Measurements from ENCODE around the gene RAD51D.
A peak's percentile ranks its signal among the peaks of the same experiment; 100 is the strongest.

RAD51D gene

DNA sequence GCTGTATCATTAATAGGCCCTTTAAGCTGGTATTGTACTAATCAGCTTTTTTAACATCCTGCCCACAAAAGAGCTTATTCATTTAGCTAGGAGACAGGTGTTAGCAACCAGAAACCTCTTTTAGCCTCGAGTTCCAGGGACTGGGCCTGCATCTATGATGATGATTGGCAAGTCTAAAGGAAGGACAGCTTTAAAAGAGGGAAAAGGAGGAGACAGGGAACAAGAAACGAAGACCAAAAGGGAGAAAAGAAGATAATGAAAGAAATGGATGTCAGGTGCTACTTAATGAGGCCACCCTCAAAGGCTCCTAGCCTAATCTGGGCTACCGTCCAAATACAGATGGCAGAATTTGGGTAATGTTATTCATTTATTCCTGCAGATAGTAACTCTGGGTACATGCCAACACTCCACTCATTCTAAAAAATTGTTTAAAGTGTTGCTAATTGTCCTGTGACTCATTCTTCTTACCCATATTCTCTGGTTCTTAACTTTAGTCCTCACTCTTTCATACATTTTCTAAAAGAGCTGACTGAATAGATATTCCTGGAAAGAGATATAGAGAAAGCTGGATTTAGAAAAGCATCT is 37.5 kb downstream of the RAD51D start (continued):
- TF ChIP-seq OSR2 (tag by site-specific recombination; IDR thresholded peaks at IDR 0.05) (peak; percentile 80), REPIN1 (tag by site-specific recombination; IDR thresholded peaks at IDR 0.05; ENCODE audit: low read depth) (no peak), ZSCAN30 (tag by site-specific recombination; IDR thresholded peaks at IDR 0.05) (no peak), ZNF560 (tag by site-specific recombination; IDR thresholded peaks at IDR 0.05; ENCODE audit: borderline replicate concordance) (no peak), ZBTB48 (tag by site-specific recombination; IDR thresholded peaks at IDR 0.05) (no peak), ZNF791 (tag by site-specific recombination; IDR thresholded peaks at IDR 0.05) (no peak), SETDB1 (IDR thresholded peaks at IDR 0.05; ENCODE audit: insufficient read length, low read length) (no peak), ZNF473 (tag by site-specific recombination; IDR thresholded peaks at IDR 0.05) (no peak), ZNF449 (tag by site-specific recombination; IDR thresholded peaks at IDR 0.05) (no peak)
- TF ChIP-seq, protein P1, sequence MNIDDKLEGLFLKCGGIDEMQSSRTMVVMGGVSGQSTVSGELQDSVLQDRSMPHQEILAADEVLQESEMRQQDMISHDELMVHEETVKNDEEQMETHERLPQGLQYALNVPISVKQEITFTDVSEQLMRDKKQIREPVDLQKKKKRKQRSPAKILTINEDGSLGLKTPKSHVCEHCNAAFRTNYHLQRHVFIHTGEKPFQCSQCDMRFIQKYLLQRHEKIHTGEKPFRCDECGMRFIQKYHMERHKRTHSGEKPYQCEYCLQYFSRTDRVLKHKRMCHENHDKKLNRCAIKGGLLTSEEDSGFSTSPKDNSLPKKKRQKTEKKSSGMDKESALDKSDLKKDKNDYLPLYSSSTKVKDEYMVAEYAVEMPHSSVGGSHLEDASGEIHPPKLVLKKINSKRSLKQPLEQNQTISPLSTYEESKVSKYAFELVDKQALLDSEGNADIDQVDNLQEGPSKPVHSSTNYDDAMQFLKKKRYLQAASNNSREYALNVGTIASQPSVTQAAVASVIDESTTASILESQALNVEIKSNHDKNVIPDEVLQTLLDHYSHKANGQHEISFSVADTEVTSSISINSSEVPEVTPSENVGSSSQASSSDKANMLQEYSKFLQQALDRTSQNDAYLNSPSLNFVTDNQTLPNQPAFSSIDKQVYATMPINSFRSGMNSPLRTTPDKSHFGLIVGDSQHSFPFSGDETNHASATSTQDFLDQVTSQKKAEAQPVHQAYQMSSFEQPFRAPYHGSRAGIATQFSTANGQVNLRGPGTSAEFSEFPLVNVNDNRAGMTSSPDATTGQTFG (tag by site-specific recombination; IDR thresholded peaks at IDR 0.05; ENCODE audit: borderline replicate concordance), result no peak

DNA sequence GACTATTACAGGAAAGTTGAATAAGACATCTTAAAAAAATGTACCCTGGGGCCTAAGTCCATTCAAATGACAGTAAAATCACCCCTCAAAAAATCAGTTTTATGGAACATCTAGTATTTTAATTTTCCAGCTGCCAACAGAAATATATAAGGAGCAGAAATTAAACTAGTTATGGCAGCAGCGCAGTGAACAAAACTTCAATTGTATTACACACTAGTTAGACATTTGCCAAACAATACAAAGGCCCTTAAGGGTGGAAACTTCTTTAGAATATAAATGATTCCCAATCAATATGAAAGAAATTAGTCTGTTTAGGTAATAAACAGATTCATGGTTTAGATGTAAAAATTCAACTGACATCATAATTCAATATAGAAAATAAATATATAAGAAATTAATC is 38.0 kb downstream of the RAD51D start:
- no peak overlapping the region for H3K4me3 ChIP-seq (ENCODE audit: low read depth, low read length)
- H3K27ac ChIP-seq (ENCODE audit: extremely low read depth, low read depth, low read length), result no peak overlapping the region
- ChIA-PET POLR2A (interaction anchor here (1.2 to 1.4 kb wide), 2 partner anchors 18 kb away, joined by 4 to 8 read pairs; partner anchors contain the start of gene RFFL), CTCF (interaction anchor here (0.5 to 1.2 kb wide), 4 partner anchors 9 to 38 kb away, joined by 3 to 4 read pairs (median 3); partner anchors contain the start of gene RAD51D)
- TF ChIP-seq ZNF776 (tag by site-specific recombination; IDR thresholded peaks at IDR 0.05; ENCODE audit: borderline replicate concordance) (no peak), MEIS1 (CRISPR knock-in tag; IDR thresholded peaks at IDR 0.05; ENCODE audit: borderline replicate concordance) (no peak)
- no peaks in the 10 kb centered on the region for H3K9me3 ChIP-seq (ENCODE audit: control insufficient read depth, insufficient read depth, low read depth, low read length)
- no peaks in the 10 kb centered on the region; a peak in 1 of 3 replicates for H3K36me3 ChIP-seq (ENCODE audit: control insufficient read depth in 2 of 2, insufficient read depth in 1 of 2, low read length in 2 of 2)
- peaks cover 20% of the 10 kb centered on the region for H3K4me1 ChIP-seq (ENCODE audit: control insufficient read depth, insufficient read depth, low read length)

DNA sequence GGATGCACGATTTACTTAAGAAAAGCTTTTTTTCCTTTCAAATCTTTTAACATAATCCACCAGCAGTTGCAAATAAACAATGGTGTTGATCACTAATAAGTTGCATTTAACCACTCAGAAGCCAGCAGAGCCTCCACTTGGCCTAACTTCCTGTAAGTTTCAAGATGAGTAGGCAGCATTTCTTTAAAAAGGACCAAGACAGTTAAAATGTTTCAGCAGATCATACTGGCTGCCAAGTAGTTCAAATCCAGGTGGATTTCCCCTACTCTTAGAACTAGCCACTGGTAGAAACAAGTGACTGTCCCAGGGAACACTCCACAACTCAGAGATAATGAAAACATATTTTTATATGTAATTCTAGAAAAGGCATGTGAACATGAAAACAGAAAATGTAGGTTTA is 39.1 kb downstream of the RAD51D start:
- H3K27ac ChIP-seq (ENCODE audit: extremely low read depth, low read depth, low read length), result no peak overlapping the region
- peaks cover 20% of the 10 kb centered on the region for H3K4me1 ChIP-seq (ENCODE audit: control insufficient read depth, insufficient read depth, low read length)
- ChIA-PET POLR2A (interaction anchor here (1.2 kb wide), 1 partner anchor 17 kb away, joined by 4 read pairs; the partner anchor contains the start of gene RFFL), CTCF (interaction anchor here (0.7 to 2.1 kb wide), 3 partner anchors 9 to 659 kb away, joined by 3 to 11 read pairs (median 3); no protein-coding TSS in a partner anchor)
- no peak overlapping the region for H3K4me3 ChIP-seq (ENCODE audit: low read depth, low read length)
- no peaks in the 10 kb centered on the region; a peak in 1 of 3 replicates for H3K36me3 ChIP-seq (ENCODE audit: control insufficient read depth in 2 of 2, insufficient read depth in 1 of 2, low read length in 2 of 2)
- no peaks in the 10 kb centered on the region for H3K9me3 ChIP-seq (ENCODE audit: control insufficient read depth, insufficient read depth, low read depth, low read length)
- TF ChIP-seq BCL6B (tag by site-specific recombination; IDR thresholded peaks at IDR 0.05) (no peak), PRDM6 (tag by site-specific recombination; IDR thresholded peaks at IDR 0.05) (0 out of 2 replicates have a peak, but pooled peaks have one; percentile 15)
